GM21526 (cell line): Measurements from ENCODE around the gene MGAT5B.
"Not testable (repeated sequence)": the region's sequence is repeated elsewhere in the genome, so short reads cannot be mapped to it uniquely, and the experiment has no call there.

Experiments used
- ATAC-seq: cut with Tn5 transposase; IDR thresholded peaks from one replicate; pipeline ENCODE4 v1.9.1; 2021; ENCODE audit warnings: moderate library complexity; ENCODE audit not compliant: unreplicated experiment, low FRiP score

Gene MGAT5B

DNA sequence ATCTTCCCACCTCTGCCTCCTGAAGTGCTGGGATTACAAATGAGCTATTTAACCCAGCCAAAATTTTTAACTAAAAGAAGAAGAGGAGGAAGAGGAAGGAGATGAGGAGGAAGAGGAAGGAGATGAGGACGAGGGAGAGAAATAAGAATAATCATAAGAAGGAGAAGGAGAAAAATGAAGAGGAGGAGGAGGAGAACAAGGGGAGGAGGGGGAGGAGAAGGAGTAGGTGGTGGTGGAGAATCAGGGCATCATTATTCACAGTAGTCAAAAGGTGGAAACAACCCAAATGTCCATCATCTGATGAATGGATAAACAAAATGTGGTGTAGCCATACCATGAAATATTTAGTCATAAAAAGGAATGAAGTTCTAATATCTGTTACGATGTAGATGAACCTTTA is 21.2 kb upstream of the MGAT5B start:
- ATAC-seq = no peak

DNA sequence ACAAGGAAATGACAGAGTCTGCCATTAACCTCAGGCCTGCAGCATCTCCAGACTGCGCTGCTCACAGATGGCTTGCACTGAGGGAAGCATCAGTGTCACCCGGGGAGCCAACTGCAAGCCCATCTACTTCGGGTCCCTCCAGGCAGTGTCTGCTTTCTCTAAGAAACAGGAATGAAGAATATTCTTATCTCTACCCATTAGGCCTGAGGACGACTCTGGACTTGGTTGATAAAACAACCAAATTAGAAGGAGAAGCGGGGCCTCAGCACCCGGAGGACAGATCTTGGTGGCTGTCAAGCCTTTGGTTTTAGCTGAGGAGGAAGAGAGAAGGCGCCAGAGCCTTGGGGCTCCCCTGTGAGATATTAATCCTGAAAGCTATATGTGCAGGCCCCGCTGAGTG is 19.5 kb upstream of the MGAT5B start:
- no peak for ATAC-seq

DNA sequence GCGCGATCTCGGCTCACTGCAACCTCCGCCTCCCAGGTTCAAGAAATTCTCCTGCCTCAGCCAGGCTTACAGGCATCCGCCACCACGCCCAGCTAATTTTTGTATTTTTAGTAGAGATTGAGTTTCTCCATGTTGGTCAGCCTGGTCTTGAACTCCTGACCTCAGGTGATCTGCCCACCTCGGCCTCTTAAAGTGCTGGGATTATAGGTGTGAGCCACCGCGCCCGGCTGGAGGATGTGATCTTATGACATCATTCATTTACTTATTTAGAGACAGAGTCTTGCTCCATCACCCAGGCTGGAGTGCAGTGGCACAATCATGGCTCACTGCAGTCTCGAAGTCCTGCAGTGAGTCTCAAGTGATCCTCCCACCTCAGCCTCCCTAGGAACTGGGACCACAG is 19.0 kb upstream of the MGAT5B start:
- not testable (repeated sequence) for ATAC-seq

DNA sequence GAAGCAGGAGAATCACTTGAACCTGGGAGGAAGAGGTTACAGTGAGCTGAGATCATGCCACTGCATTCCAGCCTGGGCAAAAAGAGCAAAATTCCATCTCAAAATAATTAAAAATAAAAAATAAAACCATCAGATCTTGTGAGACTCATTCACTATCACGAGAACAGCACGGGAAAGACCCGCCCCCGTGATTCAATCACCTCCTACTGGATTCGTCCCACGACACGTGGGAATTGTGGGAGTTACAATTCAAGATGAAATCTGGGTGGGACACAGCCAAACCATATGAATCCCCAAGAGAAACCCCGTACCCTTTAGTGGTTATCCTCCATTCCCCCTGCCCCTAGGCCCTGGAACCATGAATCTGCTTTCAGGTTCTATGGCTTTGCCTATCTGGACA is 15.4 kb upstream of the MGAT5B start:
- no peak for ATAC-seq

DNA sequence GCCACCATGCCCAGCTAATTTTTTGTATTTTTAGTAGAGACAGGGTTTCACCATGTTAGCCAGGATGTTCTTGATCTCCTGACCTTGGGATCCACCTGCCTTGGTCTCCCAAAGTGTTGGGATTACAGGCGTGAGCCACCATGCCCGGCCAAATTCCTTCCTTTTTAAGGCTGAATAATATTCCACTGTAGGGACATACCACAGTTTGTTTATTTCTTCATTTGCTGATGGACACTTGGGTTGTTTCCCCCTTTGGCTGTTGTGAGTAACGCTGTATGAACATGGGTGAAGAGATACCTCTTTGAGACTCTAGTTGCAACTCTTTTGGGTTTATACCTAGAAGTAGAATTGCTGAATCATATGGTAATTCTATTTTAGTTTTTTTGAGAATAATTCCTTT is 13.1 kb upstream of the MGAT5B start:
- ATAC-seq = no peak

DNA sequence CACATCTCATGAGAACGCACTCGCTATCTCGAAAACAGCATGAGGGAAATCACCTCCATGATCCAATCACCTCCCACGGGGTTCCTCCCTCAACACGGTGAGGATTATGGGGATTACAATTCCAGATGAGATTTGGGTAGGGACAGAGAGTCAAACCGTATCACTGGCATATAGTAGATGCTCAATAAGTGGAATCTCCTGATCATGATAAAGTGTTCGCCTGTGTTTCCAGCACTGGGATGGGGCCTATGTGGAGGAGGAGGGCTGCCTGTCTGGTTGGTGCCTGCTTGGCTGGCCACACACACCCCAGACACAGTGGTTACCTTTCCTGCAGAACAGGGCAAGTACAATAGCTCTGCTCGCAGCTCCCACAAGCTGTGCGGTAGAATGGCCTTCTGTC is 6.1 kb upstream of the MGAT5B start:
- ATAC-seq = no peak

DNA sequence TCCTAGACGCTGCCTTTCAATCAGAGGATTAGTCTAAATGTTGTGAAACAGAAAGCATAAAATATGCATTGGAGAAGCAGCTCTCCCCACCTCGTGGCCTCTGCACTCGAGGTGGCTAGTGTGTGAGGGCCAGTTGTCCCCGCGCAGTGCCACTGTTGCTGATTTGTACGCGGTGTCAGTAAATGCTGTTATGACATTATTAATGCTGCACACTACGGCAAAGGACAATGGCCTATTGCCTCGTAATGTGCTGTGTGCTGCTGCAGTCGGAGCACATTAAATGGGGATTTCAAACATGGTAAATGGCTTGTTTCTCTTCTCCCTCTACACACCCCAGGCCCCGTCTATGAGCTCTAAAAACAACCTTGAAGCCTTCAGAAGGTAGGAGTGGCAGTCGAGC is 5.7 kb upstream of the MGAT5B start:
- ATAC-seq = no peak

DNA sequence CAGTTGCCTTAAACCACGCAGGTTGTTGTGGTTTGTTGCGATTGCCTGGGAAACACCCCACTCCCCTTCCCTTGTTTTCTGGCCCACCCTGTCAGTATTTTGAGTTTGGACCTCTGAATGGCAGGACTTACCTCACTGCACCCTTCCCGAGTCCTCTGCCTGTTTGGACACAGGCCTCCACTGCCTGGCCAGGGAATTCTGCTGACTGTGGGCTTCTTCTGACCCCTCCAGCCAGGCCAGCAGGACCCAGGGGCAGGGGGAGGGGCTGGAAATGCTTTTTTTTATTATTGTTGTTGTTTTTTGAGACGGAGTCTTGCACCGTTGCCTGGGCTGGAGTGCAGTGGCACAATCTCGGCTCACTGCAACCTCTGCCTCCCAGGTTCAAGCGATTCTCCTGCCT is 4.2 kb upstream of the MGAT5B start:
- ATAC-seq = no peak

DNA sequence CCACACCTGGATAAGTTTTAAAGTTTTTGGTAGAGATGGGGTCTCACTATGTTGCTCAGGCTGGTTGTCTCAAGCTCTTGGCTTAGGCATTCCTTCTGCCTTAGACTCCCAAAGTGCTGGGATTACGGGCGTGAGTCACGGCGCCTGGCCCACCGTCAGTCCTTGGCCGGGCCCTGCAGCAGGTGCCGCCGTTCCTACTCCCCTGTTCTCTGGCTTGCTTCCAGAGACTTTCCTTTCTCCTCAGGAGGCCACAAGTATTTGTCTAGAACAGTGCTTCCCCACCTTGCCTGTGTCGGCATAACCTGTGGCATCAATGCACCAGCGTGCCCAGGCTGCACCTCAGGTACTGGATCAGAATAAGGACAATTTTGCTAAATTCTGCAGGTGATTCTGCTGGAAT is 3.0 kb upstream of the MGAT5B start:
- no peak for ATAC-seq

DNA sequence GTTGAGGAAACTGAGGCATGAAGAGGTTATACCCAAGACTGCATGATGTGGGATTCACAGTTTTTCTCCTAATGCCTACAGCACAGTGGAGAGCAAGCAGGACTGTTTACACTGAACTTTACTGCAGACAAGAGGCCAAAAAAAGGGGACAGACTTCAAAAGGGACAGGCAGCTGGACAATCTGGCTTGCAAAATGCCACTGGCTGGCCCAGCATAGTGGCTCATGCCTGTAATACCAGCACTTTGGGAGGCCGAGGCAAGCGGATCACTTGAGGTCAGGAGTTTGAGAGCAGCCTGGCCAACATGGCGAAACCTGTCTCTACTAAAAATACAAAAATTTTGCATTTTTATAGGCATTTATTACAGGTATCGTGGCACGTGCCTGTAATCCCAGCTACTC is 2.0 kb upstream of the MGAT5B start:
- ATAC-seq = no peak

DNA sequence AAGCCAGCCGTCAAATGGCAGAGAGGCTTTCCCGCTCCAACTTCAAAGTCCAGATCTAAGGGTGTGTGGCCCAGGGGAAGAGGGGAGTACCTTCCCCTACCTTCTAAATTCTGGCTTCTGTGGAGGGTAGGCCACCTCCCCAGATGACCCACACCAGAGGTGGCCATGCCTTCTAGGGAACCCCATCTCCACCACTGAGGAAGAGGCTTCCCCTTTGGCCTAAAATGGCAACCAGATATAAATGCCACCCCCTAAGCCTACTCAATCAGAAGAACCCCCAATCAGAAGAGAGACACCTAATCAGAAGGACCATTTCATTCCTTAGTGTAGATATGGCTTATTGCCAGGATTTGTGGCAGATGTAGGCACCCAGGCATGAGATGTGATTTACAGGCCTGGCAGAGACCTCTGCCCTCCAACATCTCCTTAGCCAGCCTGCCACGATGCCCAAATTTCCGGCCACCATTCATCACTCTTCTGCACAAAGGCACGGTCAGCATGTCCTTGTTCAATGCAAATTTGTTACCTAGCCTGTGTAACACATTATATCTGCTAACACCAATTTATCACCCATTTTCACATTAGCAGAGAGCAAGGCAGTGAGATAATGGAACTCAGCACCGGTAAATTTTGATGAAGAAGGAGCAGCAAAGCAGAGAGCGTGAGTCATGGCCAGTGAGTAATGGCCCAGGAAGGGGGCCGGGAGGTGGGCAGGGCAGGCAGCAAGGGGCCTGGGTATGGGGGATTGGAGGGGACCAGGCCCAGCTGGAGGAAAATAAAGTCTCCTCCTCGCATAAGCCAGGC is 1.2 kb upstream of the MGAT5B start:
- no peak for ATAC-seq

DNA sequence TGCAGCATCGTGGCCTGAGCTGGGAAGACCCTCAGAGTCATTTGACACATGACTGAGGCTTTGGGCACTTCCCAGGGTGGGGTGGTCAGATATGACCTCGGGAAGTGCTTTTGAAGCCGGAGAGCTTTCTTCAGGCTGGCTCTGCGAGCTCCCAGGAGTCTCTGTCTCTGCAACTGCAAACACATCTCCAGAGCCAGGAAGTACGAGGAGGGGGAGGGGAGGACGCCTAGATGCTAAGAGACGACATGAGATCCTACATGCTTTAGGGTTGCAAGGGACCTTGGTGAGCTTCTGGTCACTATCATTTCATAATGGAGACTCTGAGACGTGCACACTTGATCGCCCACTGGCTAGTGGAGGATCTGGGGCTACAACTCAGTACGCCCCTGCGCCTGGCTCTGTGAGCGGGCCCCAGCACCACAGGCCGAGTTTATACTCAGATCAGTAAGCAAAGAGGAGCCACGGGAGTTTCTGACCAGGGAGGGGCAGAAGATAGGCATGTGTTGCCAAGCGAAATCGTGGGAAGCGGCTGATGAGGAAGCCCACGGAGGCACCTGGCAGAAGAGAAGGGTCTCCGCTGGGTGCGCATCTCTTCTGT is 527 bp upstream of the MGAT5B start:
- no peak for ATAC-seq

DNA sequence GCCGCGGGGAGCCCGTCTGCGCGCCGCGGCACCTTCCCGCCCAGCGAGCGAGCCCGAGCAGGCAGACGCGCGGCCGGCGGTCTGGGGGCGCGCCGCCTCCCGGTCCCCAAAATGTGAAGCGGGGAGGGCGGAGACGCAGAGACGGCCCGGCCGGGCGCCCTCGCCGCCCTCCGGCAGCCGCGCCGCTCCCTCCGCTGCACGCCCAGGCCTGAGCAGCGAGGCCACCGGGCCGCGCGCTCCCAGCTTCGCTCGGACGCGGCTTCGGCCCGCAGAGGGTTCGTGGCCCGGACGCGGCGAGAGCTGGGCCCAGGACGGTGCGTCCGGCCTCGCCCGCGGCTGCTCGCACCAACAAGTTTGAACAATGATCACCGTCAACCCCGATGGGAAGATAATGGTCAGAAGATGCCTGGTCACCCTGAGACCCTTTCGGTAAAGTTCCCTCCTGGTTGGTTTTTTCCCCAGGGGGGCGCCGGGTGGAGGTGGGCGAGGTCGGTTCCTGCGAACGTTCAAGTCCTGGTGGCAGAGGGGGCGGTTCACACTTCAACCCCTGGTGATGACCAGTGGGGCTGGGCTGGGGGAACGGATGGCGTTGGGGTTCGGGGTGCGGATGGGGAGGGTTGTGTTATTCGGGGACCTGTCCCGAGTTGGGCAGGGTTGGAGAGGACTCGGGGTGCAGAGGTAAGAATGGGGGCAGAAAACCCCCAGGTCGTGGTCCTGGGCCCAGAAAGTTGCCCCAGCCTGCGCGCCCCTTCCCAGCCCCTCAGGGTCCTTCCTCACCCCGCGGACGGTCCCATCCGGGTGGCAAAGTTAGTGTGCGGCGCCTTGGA is 678 bp downstream of the MGAT5B start:
- ATAC-seq = no peak

DNA sequence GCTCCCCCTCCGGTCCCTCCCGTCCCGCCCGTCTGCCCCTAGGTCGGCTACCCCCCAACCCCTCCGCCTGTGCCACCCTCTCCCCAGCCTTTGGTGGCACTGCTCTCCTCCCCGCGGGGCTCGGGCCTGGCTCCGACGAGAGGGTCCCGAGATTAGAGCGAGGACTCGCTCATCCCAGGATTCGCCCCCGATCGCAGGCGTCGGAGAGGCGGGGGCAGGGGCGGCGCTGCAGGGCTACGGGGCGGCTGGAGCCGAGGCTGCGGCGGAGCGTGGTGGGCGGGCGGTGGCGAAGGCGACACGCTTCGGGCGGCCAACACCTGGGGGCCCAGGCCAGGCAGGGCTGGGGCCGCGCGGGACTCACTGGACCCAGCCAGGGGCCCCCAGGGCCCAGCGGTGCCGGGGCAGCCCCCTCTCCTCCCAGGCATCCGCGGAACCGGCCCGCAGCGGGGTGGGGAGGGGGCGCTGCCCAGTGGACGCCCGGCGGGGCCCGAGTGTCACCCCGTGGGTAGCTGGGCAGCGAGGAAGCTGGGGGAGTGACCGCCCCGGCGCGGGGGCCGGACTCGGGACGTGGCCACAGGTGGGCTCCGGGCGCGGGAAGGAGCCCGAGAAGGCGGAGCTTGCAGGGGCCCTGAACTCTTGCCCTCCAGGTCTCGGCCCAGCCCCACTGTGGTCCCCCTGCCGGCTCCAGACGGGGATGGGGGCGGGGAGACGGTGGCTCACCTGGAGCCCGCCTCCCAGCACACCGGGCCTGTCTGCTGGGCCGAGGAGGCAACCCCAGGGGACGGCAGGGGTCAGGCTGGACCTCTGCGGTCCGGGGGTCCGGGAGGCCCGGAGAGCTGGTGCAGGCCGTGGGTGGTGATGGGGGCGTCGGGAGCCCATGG is 1.5 kb downstream of the MGAT5B start:
- ATAC-seq = no peak

DNA sequence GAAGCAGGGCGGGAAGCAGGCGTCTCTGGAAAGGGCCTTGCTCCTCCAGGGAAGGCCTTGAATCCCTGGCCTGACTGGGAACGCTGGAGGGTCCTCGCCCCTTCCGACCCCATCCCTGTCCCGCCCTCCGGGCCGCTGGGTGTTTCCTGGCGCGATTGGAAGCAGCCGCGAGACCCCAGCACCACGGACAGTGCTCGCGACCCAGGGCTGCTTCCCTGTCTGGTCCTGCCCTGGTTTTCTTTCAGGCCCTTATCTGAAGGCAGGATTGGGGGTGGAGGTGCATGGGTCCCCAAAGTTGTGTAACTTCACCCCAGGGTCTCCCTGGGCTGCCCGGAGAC is 2.1 kb downstream of the MGAT5B start:
- ATAC-seq = no peak

DNA sequence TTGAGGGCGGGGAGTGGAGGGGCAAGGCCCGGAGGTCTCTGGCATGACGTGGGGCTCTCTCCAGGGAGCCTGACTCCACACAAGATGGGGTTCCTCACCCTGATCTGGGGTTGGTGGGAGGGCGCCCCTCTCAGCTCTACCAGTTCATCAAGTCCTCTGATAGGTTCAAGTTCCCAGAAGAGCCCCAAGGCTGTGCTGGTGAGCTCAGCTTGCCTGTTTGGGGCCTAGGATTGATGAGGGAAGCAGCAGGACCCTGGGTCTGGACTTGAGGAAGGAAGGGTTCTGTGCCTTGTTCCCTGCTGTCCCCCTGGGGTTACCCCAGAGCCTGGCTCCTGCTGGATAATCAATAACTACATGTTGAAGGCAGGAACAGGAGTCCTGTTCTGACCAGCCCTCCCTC is 3.5 kb downstream of the MGAT5B start:
- no peak for ATAC-seq

DNA sequence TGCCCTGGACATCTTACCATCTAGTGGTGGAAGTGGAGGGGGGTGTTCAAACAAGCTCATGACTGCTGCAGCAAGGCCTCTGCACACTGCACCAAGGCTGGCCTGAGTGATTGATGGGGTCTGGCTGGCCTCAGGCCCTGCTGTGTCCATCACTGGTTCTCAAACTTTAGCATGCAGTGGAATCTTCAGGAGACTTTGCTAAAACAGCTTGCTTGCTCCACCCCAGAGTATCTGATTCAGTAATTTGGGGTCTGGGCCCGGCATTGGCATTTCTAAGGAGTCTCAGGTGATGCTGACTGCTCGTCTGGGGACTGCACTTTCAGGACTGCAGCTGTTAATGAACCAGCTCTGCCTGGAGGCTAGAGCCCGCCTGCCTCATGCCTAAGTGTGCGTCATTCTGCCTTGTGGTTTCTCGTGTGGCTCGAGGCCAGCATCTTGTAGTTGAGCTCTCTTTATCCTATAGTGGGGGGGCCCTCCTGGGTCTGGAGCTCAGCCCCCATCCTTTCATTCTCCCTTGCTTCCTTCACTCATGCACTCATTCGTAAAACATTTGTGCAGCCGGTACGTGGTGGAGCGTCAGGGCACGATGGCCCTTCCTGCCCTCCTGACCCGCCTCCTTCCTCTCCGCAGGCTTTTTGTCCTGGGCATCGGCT is 4.1 kb downstream of the MGAT5B start:
- ATAC-seq = no peak

DNA sequence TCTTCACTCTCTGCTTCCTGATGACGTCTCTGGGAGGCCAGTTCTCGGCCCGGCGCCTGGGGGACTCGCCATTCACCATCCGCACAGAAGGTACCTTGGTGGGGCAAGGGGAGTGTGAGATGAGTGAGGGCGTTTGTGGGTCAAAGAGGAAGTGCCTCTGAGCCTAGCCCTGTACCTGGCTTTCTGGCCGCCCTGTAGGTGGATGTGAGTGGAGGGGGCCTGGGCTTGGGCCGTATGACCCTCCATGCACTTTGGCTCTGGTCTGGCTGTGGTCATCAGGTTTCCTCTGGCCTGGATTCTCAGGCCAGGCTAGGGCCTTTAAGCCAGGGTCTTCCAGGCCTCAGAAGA is 4.6 kb downstream of the MGAT5B start:
- ATAC-seq = no peak

DNA sequence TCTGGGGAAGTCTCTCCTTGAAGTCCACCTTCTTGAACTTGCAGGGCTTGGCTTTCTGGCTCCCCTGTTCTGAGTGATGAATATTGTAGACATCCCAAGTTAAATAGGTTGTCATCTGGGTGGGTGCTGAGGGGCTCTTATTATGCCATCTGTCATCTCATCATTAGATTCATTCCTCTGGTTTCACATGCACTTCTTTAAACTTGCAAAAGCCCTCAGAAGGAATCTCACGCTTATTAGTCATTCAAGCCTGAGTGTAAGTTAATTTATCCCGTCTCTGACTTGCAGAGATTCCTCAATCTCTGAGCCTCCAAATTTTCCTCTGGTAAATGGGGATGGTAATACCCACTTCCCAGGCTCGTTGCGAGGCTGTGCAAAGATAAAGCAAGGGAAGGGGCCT is 5.7 kb downstream of the MGAT5B start:
- no peak for ATAC-seq

DNA sequence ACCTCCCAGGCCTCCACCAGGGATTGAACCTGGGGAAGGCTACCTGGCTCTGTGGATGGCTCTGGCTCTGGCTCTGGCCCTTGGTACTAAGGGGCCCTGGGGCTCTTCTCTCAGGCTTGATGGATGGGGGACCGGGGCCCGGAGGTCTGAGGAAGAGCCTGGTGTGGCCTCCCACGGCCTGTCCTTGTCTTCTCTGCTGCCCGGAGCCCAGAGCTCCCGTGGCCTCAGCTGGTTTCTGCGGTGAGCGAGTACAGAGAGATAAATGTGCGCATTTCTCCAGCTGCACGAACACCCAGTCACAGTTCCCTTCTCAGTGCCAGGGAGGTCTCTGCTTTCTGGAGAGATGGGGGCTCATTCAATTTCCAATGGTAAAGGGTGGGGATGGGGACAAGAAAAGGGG is 9.2 kb downstream of the MGAT5B start:
- ATAC-seq = no peak
